Endothelial cell of coronary artery (primary cell): ENCODE results near the gene OR6P1. TPM values are rescaled to one million over a fixed set of nuclear protein-coding genes. Genes with fewer than 3 reads are reported as not detected.

Experiments
- total RNA-seq: library from RNA; depleted of rRNA; stranded (reverse); fragments of >200 nt; gene quantifications from 2 replicates; pipeline ENCODE4 v1.2.3, GENCODE V29; 2014

Gene OR6P1, protein sequence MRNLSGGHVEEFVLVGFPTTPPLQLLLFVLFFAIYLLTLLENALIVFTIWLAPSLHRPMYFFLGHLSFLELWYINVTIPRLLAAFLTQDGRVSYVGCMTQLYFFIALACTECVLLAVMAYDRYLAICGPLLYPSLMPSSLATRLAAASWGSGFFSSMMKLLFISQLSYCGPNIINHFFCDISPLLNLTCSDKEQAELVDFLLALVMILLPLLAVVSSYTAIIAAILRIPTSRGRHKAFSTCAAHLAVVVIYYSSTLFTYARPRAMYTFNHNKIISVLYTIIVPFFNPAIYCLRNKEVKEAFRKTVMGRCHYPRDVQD
- not detected in 2 replicates for total RNA-seq

GRCh38 chr1:158570480-158570879 is at the start of gene OR6P1:
Gene OR6P1, minus strand, starts transcription at chr1:158570580. Its CDS starts 6,976 bp downstream, at chr1:158563604.

GRCh38 chr1:158604968-158605367 is 34.6 kb upstream of the OR6P1 start, which contains the start of gene OR10Z1:
Gene OR10Z1, plus strand, starts transcription at chr1:158605268. Its CDS starts 1,171 bp downstream, at chr1:158606439.

GRCh38 chr1:158579733-158580132 is 9.4 kb upstream of the OR6P1 start, which contains the start of gene OR10X1:
Gene OR10X1, minus strand, starts transcription at chr1:158579899. Its CDS starts 0 bp downstream, at chr1:158579899.

GRCh38 chr1:158554352-158554751 is 16.0 kb downstream of the OR6P1 start, which contains the start of gene OR6Y1:
Gene OR6Y1, minus strand, starts transcription at chr1:158554405. Its CDS starts 6,300 bp downstream, at chr1:158548105.

Other genes starting within 250 kb of the OR6P1 start
- not detected in 2 replicates for gene CD1B, start 239.0 kb downstream of the OR6P1 start, total RNA-seq
- not detected in 2 replicates for gene CD1E, start 216.7 kb downstream of the OR6P1 start, total RNA-seq
- gene OR10T2, start 171.1 kb downstream of the OR6P1 start, total RNA-seq, result not detected in 2 replicates
- gene OR10K2, start 144.3 kb downstream of the OR6P1 start, total RNA-seq, result not detected in 2 replicates
- gene OR10K1, start 108.7 kb downstream of the OR6P1 start, total RNA-seq, result not detected in 2 replicates
- not detected in 2 replicates for gene OR10R2, start 98.4 kb downstream of the OR6P1 start, total RNA-seq
- gene OR6Y1, start 16.2 kb downstream of the OR6P1 start, total RNA-seq, result not detected in 2 replicates
- not detected in 2 replicates for gene OR10X1, start 9.3 kb upstream of the OR6P1 start, total RNA-seq
- gene OR10Z1, start 34.7 kb upstream of the OR6P1 start, total RNA-seq, result not detected in 2 replicates
- gene SPTA1, start 116.1 kb upstream of the OR6P1 start, total RNA-seq, result under 0.01 and 0.90 TPM in 2 replicates
- gene OR6K2, start 130.1 kb upstream of the OR6P1 start, total RNA-seq, result not detected in 2 replicates
- not detected in 2 replicates for gene OR6K3, start 150.1 kb upstream of the OR6P1 start, total RNA-seq
- not detected in 2 replicates for gene OR6K6, start 184.1 kb upstream of the OR6P1 start, total RNA-seq
- not detected in 2 replicates for gene OR6N1, start 201.6 kb upstream of the OR6P1 start, total RNA-seq
- not detected in 2 replicates for gene OR6N2, start 210.6 kb upstream of the OR6P1 start, total RNA-seq